Measurements from ENCODE around the gene TRIP12.

DNA sequence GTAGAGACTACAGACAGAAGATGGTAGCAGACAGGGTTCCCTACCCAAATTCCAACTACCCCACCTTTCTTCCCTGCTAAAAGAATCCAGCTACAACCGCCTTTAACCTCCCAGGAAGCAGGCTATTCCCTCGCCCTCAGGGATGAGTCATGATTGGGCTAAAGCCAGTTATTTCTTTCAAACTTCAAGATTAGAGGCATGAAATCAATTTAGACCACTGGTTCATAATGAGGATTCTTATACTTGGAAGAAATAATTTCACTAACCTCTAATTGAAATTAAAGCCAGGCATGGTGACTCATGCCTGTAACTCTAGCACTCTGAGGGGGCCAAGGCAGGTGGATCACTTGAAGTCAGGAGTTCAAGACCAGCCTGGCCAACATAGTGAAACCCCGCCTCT is 20.0 kb downstream of the TRIP12 start:
- no peak for TF ChIP-seq CTCF (IDR thresholded peaks at IDR 0.05)
- TF ChIP-seq POLR2AphosphoS5 (IDR thresholded peaks at IDR 0.05; ENCODE audit: low read depth, low read length): no peak
- TF ChIP-seq, protein P1, sequence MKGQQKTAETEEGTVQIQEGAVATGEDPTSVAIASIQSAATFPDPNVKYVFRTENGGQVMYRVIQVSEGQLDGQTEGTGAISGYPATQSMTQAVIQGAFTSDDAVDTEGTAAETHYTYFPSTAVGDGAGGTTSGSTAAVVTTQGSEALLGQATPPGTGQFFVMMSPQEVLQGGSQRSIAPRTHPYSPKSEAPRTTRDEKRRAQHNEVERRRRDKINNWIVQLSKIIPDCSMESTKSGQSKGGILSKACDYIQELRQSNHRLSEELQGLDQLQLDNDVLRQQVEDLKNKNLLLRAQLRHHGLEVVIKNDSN (IDR thresholded peaks at IDR 0.05; ENCODE audit: borderline replicate concordance, low read depth): no peak
- no peak for TF ChIP-seq MAX (IDR thresholded peaks at IDR 0.05; ENCODE audit: low read depth)
- no peak for TF ChIP-seq FOXJ3 (CRISPR knock-in tag; IDR thresholded peaks at IDR 0.05)
- TF ChIP-seq EP300 (IDR thresholded peaks at IDR 0.05; ENCODE audit: borderline replicate concordance in 1 of 2, low read depth in 1 of 2, low read length in 1 of 2): 0 out of 4 replicates have a peak, but pooled peaks of 1 of the 2 experiments have one; percentile 8
- no peak for TF ChIP-seq RXRA (IDR thresholded peaks at IDR 0.05; ENCODE audit: borderline replicate concordance, low read depth)
- no peak for TF ChIP-seq REST (IDR thresholded peaks at IDR 0.05; ENCODE audit: low read depth, low read length)
- no peak for TF ChIP-seq RCOR1 (IDR thresholded peaks at IDR 0.05; ENCODE audit: low read length)
- no peak for TF ChIP-seq TAF1 (IDR thresholded peaks at IDR 0.05; ENCODE audit: borderline replicate concordance, low read depth, low read length)
- no peak for TF ChIP-seq MEF2A (IDR thresholded peaks at IDR 0.05; ENCODE audit: borderline replicate concordance, low read depth)
- no peak for TF ChIP-seq RAD21 (IDR thresholded peaks at IDR 0.05; ENCODE audit: low read length)
- no peak for TF ChIP-seq CHD2 (IDR thresholded peaks at IDR 0.05; ENCODE audit: low read length, partially characterized antibody)

All from SK-N-SH (cell line).